OCI-LY1 (cell line): Measurements from ENCODE around the gene GRXCR2.
A peak's percentile ranks its signal among the peaks of the same experiment; 100 is the strongest.

Source experiments
- H2AFZ ChIP-seq: fragments of 200-600 bp; sonication (generic), shearing (Covaris generic); 2 replicates; pipeline ENCODE4 v1.6.0; 2014; ENCODE audit warnings: antibody characterized with exemption, mild to moderate bottlenecking, low read length
- H3F3A ChIP-seq: fragments of 200-600 bp; sonication (generic), shearing (Covaris generic); 2 replicates; pipeline ENCODE4 v1.6.0; 2014; ENCODE audit warnings: mild to moderate bottlenecking, antibody characterized with exemption, low read length, moderate library complexity; ENCODE audit not compliant: insufficient read depth
- H3K27ac ChIP-seq: fragments of 200-600 bp; sonication (generic); 2 replicates; pipeline ENCODE4 v1.5.1; 2014; ENCODE audit warnings: low read length, mixed run types, mild to moderate bottlenecking, low read depth; ENCODE audit not compliant: poor library complexity, severe bottlenecking
- H3K27me3 ChIP-seq: fragments of 200-600 bp; sonication (generic); 2 replicates; pipeline ENCODE4 v1.6.0; 2014; ENCODE audit warnings: antibody characterized with exemption, mild to moderate bottlenecking, low read length, moderate library complexity; ENCODE audit not compliant: insufficient read depth
- H3K36me3 ChIP-seq: fragments of 200-600 bp; sonication (generic); 2 replicates; pipeline ENCODE4 v1.6.1; 2014; ENCODE audit warnings: mild to moderate bottlenecking, antibody characterized with exemption, low read length, moderate library complexity, mixed read lengths; ENCODE audit not compliant: insufficient read depth
- H3K4me1 ChIP-seq: fragments of 200-600 bp; sonication (generic); 2 replicates; pipeline ENCODE4 v1.5.1; 2014; ENCODE audit warnings: mild to moderate bottlenecking, low read length, moderate library complexity; ENCODE audit not compliant: insufficient read depth, severe bottlenecking
- H3K4me2 ChIP-seq: fragments of 200-600 bp; sonication (generic), shearing (Covaris generic); 2 replicates; pipeline ENCODE4 v1.6.1; 2014; ENCODE audit warnings: low read length
- H3K4me3 ChIP-seq: fragments of 200-600 bp; sonication (generic); 2 replicates; pipeline ENCODE4 v1.5.1; 2014; ENCODE audit warnings: low read length, low read depth, mild to moderate bottlenecking, mixed read lengths; ENCODE audit not compliant: poor library complexity, severe bottlenecking
- H3K79me2 ChIP-seq: fragments of 200-600 bp; shearing (Covaris generic); 2 replicates; pipeline ENCODE4 v1.6.1; 2016; ENCODE audit warnings: mixed run types, low read length, mixed read lengths; ENCODE audit not compliant: insufficient read depth
- H3K9ac ChIP-seq: fragments of 200-600 bp; sonication (generic), shearing (Covaris generic); 2 replicates; pipeline ENCODE4 v1.6.1; 2014; ENCODE audit warnings: mild to moderate bottlenecking, low read length, mixed read lengths
- H3K9me2 ChIP-seq: fragments of 200-600 bp; sonication (generic), shearing (Covaris generic); 2 replicates; pipeline ENCODE4 v1.6.1; 2014; ENCODE audit warnings: low read depth, mild to moderate bottlenecking, low read length, mixed read lengths
- H3K9me3 ChIP-seq: fragments of 200-600 bp; shearing (Covaris generic); 2 replicates; pipeline ENCODE4 v1.6.1; 2014; ENCODE audit warnings: low read length, mixed read lengths
- H4K20me1 ChIP-seq: fragments of 200-600 bp; sonication (generic), shearing (Covaris generic); 2 replicates; pipeline ENCODE4 v1.6.0; 2016; ENCODE audit warnings: mild to moderate bottlenecking, low read length; ENCODE audit not compliant: insufficient read depth
- EZH2 ChIP-seq: fragments of 200-600 bp; sonication (generic), shearing (Covaris generic); IDR thresholded peaks from 2 replicates; pipeline ENCODE4 v1.8.0; 2017; ENCODE audit warnings: borderline replicate concordance, mixed run types, mild to moderate bottlenecking, antibody characterized with exemption, low read length, moderate library complexity, mixed read lengths
- TF ChIP-seq, protein P1 (sequence below): fragments of 200-600 bp; sonication (generic), shearing (Covaris generic); IDR thresholded peaks from 2 replicates; pipeline ENCODE4 v1.5.1; 2017; ENCODE audit warnings: mild to moderate bottlenecking, antibody characterized with exemption, low read length, moderate library complexity, mixed read lengths

Gene GRXCR2

DNA sequence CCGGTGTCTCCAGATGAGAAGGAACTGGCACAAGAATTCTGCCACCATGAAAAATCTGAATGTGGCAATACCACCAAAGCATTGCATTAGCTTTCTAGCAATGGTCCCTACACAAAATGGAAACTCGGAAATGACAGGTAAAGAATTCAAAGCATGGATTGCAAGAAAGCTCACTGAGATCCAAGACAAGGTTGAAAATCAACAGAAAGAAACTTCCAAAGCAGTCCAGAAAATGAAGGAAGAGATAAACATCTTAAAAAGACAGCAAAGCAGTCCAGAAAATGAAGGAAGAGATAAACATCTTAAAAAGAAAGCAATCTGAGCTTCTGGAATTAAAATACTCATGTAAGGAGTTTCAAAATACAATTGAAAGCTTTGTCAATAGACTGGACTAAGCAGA, 16.8 kb upstream of the GRXCR2 start:
- H3K27me3 ChIP-seq: no peaks in the 10 kb centered on the region

DNA sequence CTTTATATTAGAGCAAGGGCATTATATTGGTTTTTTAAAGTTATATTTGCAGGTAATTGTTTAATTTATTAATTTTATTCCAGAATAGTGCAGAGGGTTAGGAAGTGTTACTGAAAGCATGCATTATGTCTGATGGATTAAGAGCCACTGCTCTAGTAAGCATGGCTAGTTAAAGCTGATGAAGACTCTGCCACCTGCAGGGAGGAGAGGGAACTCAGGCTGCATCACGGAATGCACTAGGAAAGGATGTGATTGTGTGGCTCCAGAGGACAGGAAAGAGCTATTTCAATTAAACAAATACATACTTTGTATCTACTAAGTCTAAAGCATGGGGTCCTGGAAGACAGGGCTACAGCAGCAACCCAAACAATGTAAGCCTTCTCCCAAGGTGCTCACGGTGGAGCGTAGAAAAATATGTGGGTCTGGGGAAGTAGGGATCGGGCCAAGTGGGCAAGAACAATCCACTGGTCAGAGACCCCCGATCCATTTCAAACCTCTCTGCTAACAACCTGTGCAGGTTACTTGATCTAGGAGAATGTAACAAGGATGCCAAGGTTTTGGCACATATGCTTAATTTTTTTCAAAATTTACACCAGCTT, 15.3 kb upstream of the GRXCR2 start:
- H2AFZ ChIP-seq: no peak overlapping the region
- H3F3A ChIP-seq: no peaks in the 10 kb centered on the region
- no peaks in the 10 kb centered on the region for H3K79me2 ChIP-seq
- H3K27ac ChIP-seq: no peak overlapping the region
- H3K9me2 ChIP-seq: no peaks in the 10 kb centered on the region
- H3K9ac ChIP-seq: no peak overlapping the region
- no peaks in the 10 kb centered on the region for H4K20me1 ChIP-seq
- no peaks in the 10 kb centered on the region for H3K4me1 ChIP-seq
- no peaks in the 10 kb centered on the region for H3K27me3 ChIP-seq
- H3K4me3 ChIP-seq: no peak overlapping the region
- TF ChIP-seq, protein P1, sequence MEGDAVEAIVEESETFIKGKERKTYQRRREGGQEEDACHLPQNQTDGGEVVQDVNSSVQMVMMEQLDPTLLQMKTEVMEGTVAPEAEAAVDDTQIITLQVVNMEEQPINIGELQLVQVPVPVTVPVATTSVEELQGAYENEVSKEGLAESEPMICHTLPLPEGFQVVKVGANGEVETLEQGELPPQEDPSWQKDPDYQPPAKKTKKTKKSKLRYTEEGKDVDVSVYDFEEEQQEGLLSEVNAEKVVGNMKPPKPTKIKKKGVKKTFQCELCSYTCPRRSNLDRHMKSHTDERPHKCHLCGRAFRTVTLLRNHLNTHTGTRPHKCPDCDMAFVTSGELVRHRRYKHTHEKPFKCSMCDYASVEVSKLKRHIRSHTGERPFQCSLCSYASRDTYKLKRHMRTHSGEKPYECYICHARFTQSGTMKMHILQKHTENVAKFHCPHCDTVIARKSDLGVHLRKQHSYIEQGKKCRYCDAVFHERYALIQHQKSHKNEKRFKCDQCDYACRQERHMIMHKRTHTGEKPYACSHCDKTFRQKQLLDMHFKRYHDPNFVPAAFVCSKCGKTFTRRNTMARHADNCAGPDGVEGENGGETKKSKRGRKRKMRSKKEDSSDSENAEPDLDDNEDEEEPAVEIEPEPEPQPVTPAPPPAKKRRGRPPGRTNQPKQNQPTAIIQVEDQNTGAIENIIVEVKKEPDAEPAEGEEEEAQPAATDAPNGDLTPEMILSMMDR: peak; percentile 55
- no peak for TF ChIP-seq EZH2
- no peaks in the 10 kb centered on the region for H3K36me3 ChIP-seq
- no peaks in the 10 kb centered on the region for H3K9me3 ChIP-seq
- no peak overlapping the region for H3K4me2 ChIP-seq

More for the DNA sequence above, 16.8 kb upstream of the GRXCR2 start:
- no peak for TF ChIP-seq EZH2
- TF ChIP-seq, protein P1: no peak
- Histone ChIP-seq H3K9me2 (no peaks in the 10 kb centered on the region), H3K27ac (no peak overlapping the region), H3K9me3 (no peaks in the 10 kb centered on the region), H3F3A (no peaks in the 10 kb centered on the region), H2AFZ (no peak overlapping the region), H3K4me1 (no peaks in the 10 kb centered on the region), H3K36me3 (no peaks in the 10 kb centered on the region), H3K4me2 (no peak overlapping the region), H3K4me3 (no peak overlapping the region), H3K9ac (no peak overlapping the region), H3K79me2 (no peaks in the 10 kb centered on the region), H4K20me1 (no peaks in the 10 kb centered on the region)

DNA sequence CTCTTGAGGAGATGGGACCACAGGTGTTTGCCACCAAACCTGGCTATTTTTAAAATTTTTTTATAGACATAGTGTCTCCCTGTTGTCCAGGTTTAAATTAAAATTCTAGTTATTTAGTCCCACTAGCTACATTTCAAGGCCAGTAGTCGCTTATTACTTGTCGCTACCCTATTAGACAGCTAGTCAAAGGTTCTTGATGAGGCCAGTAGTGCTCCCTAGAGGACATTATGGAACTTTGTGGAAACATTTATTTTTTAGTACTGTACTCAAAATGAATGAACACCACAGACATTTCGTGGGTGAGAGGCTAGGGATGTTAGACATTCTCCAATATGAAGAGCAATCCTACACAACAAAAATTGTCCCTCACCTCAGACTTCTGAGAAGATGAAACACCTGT, 14.4 kb upstream of the GRXCR2 start:
- Histone ChIP-seq H3K36me3 (no peaks in the 10 kb centered on the region), H3K9me3 (no peaks in the 10 kb centered on the region), H3K4me2 (no peak overlapping the region), H3K4me3 (no peak overlapping the region), H3K27me3 (no peaks in the 10 kb centered on the region), H3F3A (no peaks in the 10 kb centered on the region), H3K9ac (no peak overlapping the region), H3K79me2 (no peaks in the 10 kb centered on the region), H3K9me2 (no peaks in the 10 kb centered on the region), H4K20me1 (no peaks in the 10 kb centered on the region), H2AFZ (no peak overlapping the region), H3K4me1 (no peaks in the 10 kb centered on the region), H3K27ac (no peak overlapping the region)
- TF ChIP-seq EZH2: no peak
- TF ChIP-seq, protein P1: no peak
